CD4-positive, alpha-beta T cell (primary cell): Measurements from ENCODE around the gene PDGFC. TPM values are rescaled to one million over a fixed set of nuclear protein-coding genes. Genes with fewer than 3 reads are reported as not detected.

Experiments used
- ATAC-seq: fragments of 200-7000 bp; cut with Tn5 transposase; one replicate; pipeline ENCODE4 v1.10.0; 2022; ENCODE audit warnings: mild to moderate bottlenecking; ENCODE audit not compliant: poor library complexity
- CTCF ChIA-PET: fragments of 350-600 bp; sonication (Branson Sonifier 250); formaldehyde crosslinking; loops from one replicate; lab custom pipeline; 2021; ENCODE audit warnings: antibody characterized with exemption, inconsistent platforms; lab: Charles Lee
- POLR2A ChIA-PET: fragments of 350-600 bp; sonication (Branson Sonifier 250); formaldehyde crosslinking; loops from one replicate; lab custom pipeline; 2021; ENCODE audit warnings: antibody characterized with exemption, inconsistent platforms; lab: Charles Lee
- DNase-seq, 14 experiments: peaks; one replicate each; pipeline ENCODE4 v3.0.0-alpha.2; 2013 to 2020; ENCODE audit warnings: mixed read lengths in 2 of 14
- H3K27ac ChIP-seq, 2 donors: one replicate each; pipeline versions ENCODE4 v1.5.1 to v1.7.0; 2013; ENCODE audit warnings: low read length in 2 of 2, low read depth in 1 of 2, mild to moderate bottlenecking in 1 of 2
- H3K27me3 ChIP-seq, 2 experiments: 1 replicate in 1 of 2; 2 replicates in 1 of 2; pipeline versions ENCODE4 v1.6.1 to v1.7.0; 2013; ENCODE audit warnings: low read length in 2 of 2, control low read depth in 1 of 2, mild to moderate bottlenecking in 1 of 2, moderate library complexity in 1 of 2; ENCODE audit not compliant: insufficient read depth in 2 of 2, control insufficient read depth in 1 of 2
- H3K36me3 ChIP-seq: one replicate; pipeline ENCODE4 v1.6.1; 2013; ENCODE audit warnings: low read length, control low read depth; ENCODE audit not compliant: insufficient read depth
- H3K4me1 ChIP-seq: one replicate; pipeline ENCODE4 v1.6.1; 2013; ENCODE audit warnings: low read length, control low read depth; ENCODE audit not compliant: insufficient read depth
- H3K4me3 ChIP-seq: one replicate; pipeline ENCODE4 v1.5.1; 2013; ENCODE audit warnings: mild to moderate bottlenecking, low read length, moderate library complexity
- H3K9me3 ChIP-seq, 2 experiments: 1 replicate in 1 of 2; 2 replicates in 1 of 2; pipeline versions ENCODE4 v1.6.1 to v1.7.0; 2013; ENCODE audit warnings: low read length in 2 of 2, mild to moderate bottlenecking in 2 of 2, control low read depth in 1 of 2, moderate library complexity in 1 of 2; ENCODE audit not compliant: control insufficient read depth in 1 of 2, insufficient read depth in 1 of 2
- H3K27ac Mint-ChIP-seq: one replicate; pipeline ENCODE4 v1.8.0; 2020; ENCODE audit warnings: mixed read lengths
- H3K27me3 Mint-ChIP-seq: one replicate; pipeline ENCODE4 v1.8.0; 2021; ENCODE audit warnings: mixed read lengths
- H3K36me3 Mint-ChIP-seq: one replicate; pipeline ENCODE4 v1.8.0; 2021; ENCODE audit warnings: low read depth, mixed read lengths
- H3K4me1 Mint-ChIP-seq: one replicate; pipeline ENCODE4 v1.8.0; 2021; ENCODE audit warnings: low read depth, mixed read lengths
- H3K4me3 Mint-ChIP-seq: one replicate; pipeline ENCODE4 v1.8.0; 2020; ENCODE audit warnings: mild to moderate bottlenecking, mixed read lengths
- H3K9me3 Mint-ChIP-seq: one replicate; pipeline ENCODE4 v1.8.0; 2020; ENCODE audit warnings: mixed read lengths
- intact Hi-C, 2 experiments: fragments of 100-400 bp; cut with DNase I in 1 of 2; cut with micrococcal nuclease in 1 of 2; formaldehyde crosslinking; loops; one replicate each; pipeline versions ENCODE4 v1.15.1 to v1.9.0; 2023 to 2025; cut with DNase I, micrococcal nuclease
- total RNA-seq, 174 experiments: library from RNA in 2 of 174; stranded (reverse) in 2 of 174; gene quantifications; one replicate each; pipeline ENCODE4 v1.2.3 and lab custom pipeline; 2021 to 2026
- TF ChIP-seq, protein P1 (sequence below): fragments of 200-600 bp; IDR thresholded peaks from one replicate; pipeline ENCODE4 v1.8.0; 2022; ENCODE audit warnings: antibody characterized with exemption, mild to moderate bottlenecking

The PDGFC gene
- total RNA-seq, 2 experiments from 2014 or later, result not detected

DNA sequence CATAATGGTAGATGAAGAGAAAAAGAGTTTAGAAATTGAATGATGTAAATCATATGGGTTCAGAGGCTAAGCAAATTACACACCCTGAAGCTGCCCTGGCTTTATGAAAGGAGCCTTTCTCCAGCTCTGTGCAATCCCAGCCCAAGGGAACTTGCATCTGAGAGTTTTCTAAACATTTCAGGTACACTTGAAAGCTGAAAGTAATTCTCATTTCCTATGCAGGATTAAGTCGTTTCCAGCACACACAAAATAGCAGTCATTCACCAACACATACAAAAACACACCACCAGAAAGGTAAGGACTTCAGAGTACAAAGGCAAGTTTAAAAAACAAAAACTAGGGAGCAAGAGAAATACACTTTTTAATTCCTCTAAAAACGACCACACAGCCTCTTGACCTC lies 1.7 kb downstream of the PDGFC start:
- Mint-ChIP-seq H3K4me3 (peak overlapping the region; percentile 1), H3K27me3 (peaks cover 70% of the 10 kb centered on the region), H3K4me1 (peaks cover 12% of the 10 kb centered on the region), H3K9me3 (peaks cover 2% of the 10 kb centered on the region), H3K36me3 (no peaks in the 10 kb centered on the region), H3K27ac (no peak overlapping the region)
- ATAC-seq (no peak), DNase-seq (no peak)
- ChIA-PET CTCF (no interaction called here), POLR2A (no interaction called here)
- peaks cover 26 to 40% of the 10 kb centered on the region in 2 experiments for H3K27me3 ChIP-seq
- TF ChIP-seq, protein P1, sequence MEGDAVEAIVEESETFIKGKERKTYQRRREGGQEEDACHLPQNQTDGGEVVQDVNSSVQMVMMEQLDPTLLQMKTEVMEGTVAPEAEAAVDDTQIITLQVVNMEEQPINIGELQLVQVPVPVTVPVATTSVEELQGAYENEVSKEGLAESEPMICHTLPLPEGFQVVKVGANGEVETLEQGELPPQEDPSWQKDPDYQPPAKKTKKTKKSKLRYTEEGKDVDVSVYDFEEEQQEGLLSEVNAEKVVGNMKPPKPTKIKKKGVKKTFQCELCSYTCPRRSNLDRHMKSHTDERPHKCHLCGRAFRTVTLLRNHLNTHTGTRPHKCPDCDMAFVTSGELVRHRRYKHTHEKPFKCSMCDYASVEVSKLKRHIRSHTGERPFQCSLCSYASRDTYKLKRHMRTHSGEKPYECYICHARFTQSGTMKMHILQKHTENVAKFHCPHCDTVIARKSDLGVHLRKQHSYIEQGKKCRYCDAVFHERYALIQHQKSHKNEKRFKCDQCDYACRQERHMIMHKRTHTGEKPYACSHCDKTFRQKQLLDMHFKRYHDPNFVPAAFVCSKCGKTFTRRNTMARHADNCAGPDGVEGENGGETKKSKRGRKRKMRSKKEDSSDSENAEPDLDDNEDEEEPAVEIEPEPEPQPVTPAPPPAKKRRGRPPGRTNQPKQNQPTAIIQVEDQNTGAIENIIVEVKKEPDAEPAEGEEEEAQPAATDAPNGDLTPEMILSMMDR, result no peak
- H3K4me3 ChIP-seq, result no peak overlapping the region
- peaks cover 0 to 9% of the 10 kb centered on the region in 2 experiments for H3K9me3 ChIP-seq
- H3K36me3 ChIP-seq, result no peaks in the 10 kb centered on the region
- no peak overlapping the region for H3K27ac ChIP-seq
- intact Hi-C loops, result no loop called here
- no peaks in the 10 kb centered on the region for H3K4me1 ChIP-seq

DNA sequence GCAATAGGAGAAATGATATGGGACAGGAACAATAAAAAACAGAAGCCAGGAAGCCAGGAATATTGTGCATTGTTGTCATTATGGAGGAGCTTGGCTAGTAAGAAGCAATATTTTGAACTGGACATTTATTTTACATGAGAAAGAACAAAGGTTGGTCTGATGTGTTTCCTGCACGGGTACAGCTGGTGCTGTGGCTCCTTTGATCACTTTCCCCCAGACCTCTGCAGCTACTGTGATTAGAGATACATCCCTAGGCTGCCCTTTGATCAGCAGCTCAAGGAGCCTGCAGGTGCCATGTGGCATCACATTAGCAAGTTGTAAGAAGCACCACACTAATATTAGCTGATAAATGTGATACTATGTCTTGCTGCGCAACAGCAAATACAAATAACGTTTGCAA lies 2.5 kb downstream of the PDGFC start:
- Histone ChIP-seq H3K4me1 (no peaks in the 10 kb centered on the region), H3K4me3 (no peak overlapping the region), H3K27ac (no peak overlapping the region), H3K27me3 (peaks cover 26 to 40% of the 10 kb centered on the region in 2 experiments), H3K9me3 (peaks cover 0 to 9% of the 10 kb centered on the region in 2 experiments), H3K36me3 (no peaks in the 10 kb centered on the region)
- Mint-ChIP-seq H3K4me1 (peaks cover 12% of the 10 kb centered on the region), H3K27me3 (peaks cover 63% of the 10 kb centered on the region), H3K36me3 (no peaks in the 10 kb centered on the region), H3K9me3 (peaks cover 2% of the 10 kb centered on the region), H3K4me3 (no peak overlapping the region), H3K27ac (no peak overlapping the region)
- ChIA-PET CTCF (no interaction called here), POLR2A (no interaction called here)
- intact Hi-C loops, result no loop called here
- no peak for DNase-seq
- no peak for ATAC-seq
- TF ChIP-seq, protein P1, result no peak

DNA sequence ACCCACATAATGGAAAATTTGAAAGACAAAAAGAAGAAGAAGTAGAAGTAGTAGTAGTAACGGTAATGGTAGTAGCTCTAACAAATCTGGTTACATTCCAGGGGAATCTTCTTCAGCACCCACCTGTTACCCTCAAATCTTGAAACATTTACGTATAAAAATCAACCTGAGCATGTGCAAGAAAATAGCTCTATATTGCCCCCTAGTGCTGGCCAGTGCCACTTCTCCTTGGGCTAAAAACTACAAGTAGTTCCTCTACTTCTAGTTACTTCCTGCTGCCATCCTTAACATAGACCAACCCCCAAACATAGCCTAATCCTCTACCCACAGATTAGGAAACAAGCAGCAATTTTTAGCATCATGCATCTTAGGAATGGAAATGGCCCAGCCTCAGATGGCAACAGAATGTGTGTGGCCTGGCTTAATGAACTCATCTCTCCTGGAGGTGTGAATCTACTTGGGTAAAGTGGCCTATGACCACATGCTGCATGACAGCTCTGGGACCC lies 3.1 kb downstream of the PDGFC start:
- no peaks in the 10 kb centered on the region for H3K36me3 ChIP-seq
- intact Hi-C loops, result no loop called here
- H3K9me3 ChIP-seq, result peaks cover 0 to 9% of the 10 kb centered on the region in 2 experiments
- H3K27ac Mint-ChIP-seq, result no peak overlapping the region
- H3K27ac ChIP-seq, result no peak overlapping the region
- DNase-seq, result peak in 3 of 14 experiments; percentile 24 to 50 (median 47)
- no peak for ATAC-seq
- ChIA-PET POLR2A (no interaction called here), CTCF (no interaction called here)
- H3K27me3 Mint-ChIP-seq, result peaks cover 58% of the 10 kb centered on the region
- TF ChIP-seq, protein P1, result peak; percentile 19
- no peaks in the 10 kb centered on the region for H3K36me3 Mint-ChIP-seq
- H3K4me3 ChIP-seq, result no peak overlapping the region
- no peaks in the 10 kb centered on the region for H3K4me1 ChIP-seq
- peaks cover 26 to 40% of the 10 kb centered on the region in 2 experiments for H3K27me3 ChIP-seq
- peaks cover 2% of the 10 kb centered on the region for H3K9me3 Mint-ChIP-seq
- no peak overlapping the region for H3K4me3 Mint-ChIP-seq
- H3K4me1 Mint-ChIP-seq, result peaks cover 12% of the 10 kb centered on the region
